A549 (cell line): ENCODE data around the gene EFS. TPM values are rescaled to one million over a fixed set of nuclear protein-coding genes. Genes with fewer than 3 reads are reported as not detected.

Source experiments
- ATAC-seq, 2 experiments: fragments of 200-7000 bp in 1 of 2; fragments of >200 bp in 1 of 2; cut with Nextera tagmentation in 1 of 2; cut with Tn5 transposase in 1 of 2; 3 replicates each; pipeline versions ENCODE4 v1.8.0 to v1.9.1; 2018 to 2020; ENCODE audit warnings: mild to moderate bottlenecking in 1 of 2, moderate library complexity in 1 of 2
- CTCF ChIA-PET: fragments of 300-600 bp; sonication (Branson Sonifier 250); formaldehyde crosslinking; extraction: SDS; loops from one replicate; lab custom pipeline; 2021; ENCODE audit warnings: antibody characterized with exemption, inconsistent platforms; lab: Yijun Ruan, JAX
- POLR2A ChIA-PET: fragments of 350-600 bp; formaldehyde crosslinking; extraction: SDS; loops from one replicate; lab custom pipeline; 2021; ENCODE audit warnings: antibody characterized with exemption, inconsistent platforms; lab: Yijun Ruan, JAX
- DNase-seq, 2 experiments: peaks; one replicate each; pipeline versions ENCODE4 v3.0.0 to v3.0.0-alpha.2; 2011 to 2016; ENCODE audit warnings: low read depth in 1 of 2, low spot score in 1 of 2
- FAIRE-seq: peaks from 2 replicates; lab custom pipeline; 2011; peaks lifted over from hg19 to GRCh38; lab: Jason Lieb, UNC
- H3K27ac ChIP-seq, 2 experiments: fragments of >200 bp; sonication (Bioruptor Twin); formaldehyde crosslinking; 3 replicates each; pipeline ENCODE4 v1.5.1; 2016 to 2017
- H3K4me1 ChIP-seq: fragments of >200 bp; sonication (Bioruptor Twin); formaldehyde crosslinking; 3 replicates; pipeline ENCODE4 v1.6.1; 2016
- H3K4me2 ChIP-seq: fragments of >200 bp; sonication (Bioruptor Twin); formaldehyde crosslinking; 3 replicates; pipeline ENCODE4 v1.6.1; 2016
- H3K4me3 ChIP-seq: fragments of >200 bp; sonication (Bioruptor Twin); formaldehyde crosslinking; 3 replicates; pipeline ENCODE4 v1.5.1; 2016
- H3K9me3 ChIP-seq: fragments of >200 bp; sonication (Bioruptor Twin); formaldehyde crosslinking; 3 replicates; pipeline ENCODE4 v1.6.1; 2016
- CBX2 ChIP-seq: fragments of 200-600 bp; sonication (generic); IDR thresholded peaks from 2 replicates; pipeline ENCODE4 v1.6.1; 2016; ENCODE audit warnings: low read depth, mild to moderate bottlenecking, borderline replicate concordance
- CHD4 ChIP-seq: fragments of 200-600 bp; sonication (generic); IDR thresholded peaks from 2 replicates; pipeline ENCODE4 v1.6.1; 2016; ENCODE audit warnings: antibody characterized with exemption, mild to moderate bottlenecking, borderline replicate concordance
- ELK1 ChIP-seq: fragments of 150-350 bp; IDR thresholded peaks from 2 replicates; pipeline ENCODE4 v1.6.1; 2014; ENCODE audit warnings: low read depth, mild to moderate bottlenecking, low read length
- HMGXB4 ChIP-seq: fragments of 250-450 bp; sonication (Bioruptor Pico); IDR thresholded peaks from 2 replicates; pipeline ENCODE4 v1.5.0; 2021; ENCODE audit warnings: mild to moderate bottlenecking, moderate library complexity, borderline replicate concordance
- MAZ ChIP-seq: fragments of 150-350 bp; IDR thresholded peaks from 2 replicates; pipeline ENCODE4 v1.6.1; 2014; ENCODE audit warnings: antibody characterized with exemption, low read depth, low read length, borderline replicate concordance
- NFE2L2 ChIP-seq: fragments of 150-350 bp; conservative IDR thresholded peaks from 2 replicates; pipeline ENCODE4 v1.6.1; 2014; ENCODE audit warnings: low read length
- POLR2AphosphoS2 ChIP-seq: conservative IDR thresholded peaks from 2 replicates; pipeline ENCODE4 v1.6.1; 2012; ENCODE audit warnings: low read length, improper control_type of control experiment, inconsistent platforms
- RARB ChIP-seq: fragments of 250-450 bp; sonication (Bioruptor Pico); IDR thresholded peaks from 2 replicates; pipeline ENCODE4 v1.8.0; 2021; ENCODE audit warnings: mild to moderate bottlenecking, moderate library complexity
- RFX5 ChIP-seq: fragments of 450-650 bp; IDR thresholded peaks from 2 replicates; pipeline ENCODE4 v1.7.1; 2014; ENCODE audit warnings: antibody characterized with exemption, mild to moderate bottlenecking, moderate library complexity
- TFCP2L1 ChIP-seq: fragments of 250-450 bp; sonication (Bioruptor Pico); IDR thresholded peaks from 2 replicates; pipeline ENCODE4 v1.5.0; 2021; ENCODE audit warnings: mild to moderate bottlenecking
- TP53 ChIP-seq: fragments of 250-450 bp; sonication (Bioruptor Pico); IDR thresholded peaks from 2 replicates; pipeline ENCODE4 v1.5.0; 2021; ENCODE audit warnings: mild to moderate bottlenecking, moderate library complexity
- ZNF302 ChIP-seq: fragments of 250-450 bp; sonication (Bioruptor Pico); IDR thresholded peaks from 2 replicates; pipeline ENCODE4 v1.9.0; 2021; ENCODE audit warnings: inconsistent platforms, mild to moderate bottlenecking, moderate library complexity
- WGBS: methylation state at CpG from one replicate; pipeline ENCODE4 v1.1.6; 2017; ENCODE audit errors: missing lambda C conversion rate; 5-methylcytosine and 5-hydroxymethylcytosine counted together
- polyA plus RNA-seq, 4 experiments: library from polyadenylated mRNA; depleted of rRNA in 3 of 4; stranded (reverse); fragments of >200 nt; fragmentation: RNase III in 1 of 4; extraction: RNeasy Plus Mini Kit Qiagen cat#74134 plus additional on column Dnase treatment in 1 of 4; gene quantifications; 2 replicates in 3 of 4; 3 replicates in 1 of 4; pipeline ENCODE4 v1.2.3, GENCODE V29; 2011 to 2017
- TF ChIP-seq, protein P1 (sequence below): IDR thresholded peaks from 2 replicates; pipeline ENCODE4 v1.6.1; 2012; ENCODE audit warnings: low read depth, borderline replicate concordance

Gene EFS
- polyA plus RNA-seq, 2 of the 4 experiments (the other 2 are of a cell fraction), result not detected

GRCh38 chr14:23411563-23412525 is 46.9 kb upstream of the EFS start:
- H3K4me3 ChIP-seq, result no peak overlapping the region
- ATAC-seq (no peak), FAIRE-seq (no peak), DNase-seq (no peak)
- 49% methylated on average over 13 of the region's 14 CpGs for WGBS
- no peak overlapping the region for H3K27ac ChIP-seq
- H3K4me2 ChIP-seq, result no peak overlapping the region
- no peaks in the 10 kb centered on the region for H3K9me3 ChIP-seq
- CTCF ChIA-PET, result interaction anchor here (0.8 to 1.2 kb wide), 3 partner anchors 27 to 117 kb away, joined by 3 to 6 read pairs (median 3); no protein-coding TSS in a partner anchor
- POLR2A ChIA-PET, result no interaction called here
- TF ChIP-seq RFX5, result no peak
- TF ChIP-seq RARB (CRISPR knock-in tag), result no peak
- no peak for TF ChIP-seq MAZ
- TF ChIP-seq CBX2, result no peak
- TF ChIP-seq HMGXB4 (CRISPR knock-in tag), result no peak
- H3K4me1 ChIP-seq, result no peaks in the 10 kb centered on the region

- TF ChIP-seq CHD4 (no peak), NFE2L2 (no peak), HMGXB4 (CRISPR knock-in tag) (no peak), ELK1 (no peak), TFCP2L1 (no peak), TP53 (CRISPR knock-in tag) (no peak)
- TF ChIP-seq, protein P1, sequence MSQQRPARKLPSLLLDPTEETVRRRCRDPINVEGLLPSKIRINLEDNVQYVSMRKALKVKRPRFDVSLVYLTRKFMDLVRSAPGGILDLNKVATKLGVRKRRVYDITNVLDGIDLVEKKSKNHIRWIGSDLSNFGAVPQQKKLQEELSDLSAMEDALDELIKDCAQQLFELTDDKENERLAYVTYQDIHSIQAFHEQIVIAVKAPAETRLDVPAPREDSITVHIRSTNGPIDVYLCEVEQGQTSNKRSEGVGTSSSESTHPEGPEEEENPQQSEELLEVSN, result no peak
- TF ChIP-seq, all 56 proteins: peak for 0
- no peak overlapping the region for H3K4me2 ChIP-seq
- H3K27ac ChIP-seq, result no peak overlapping the region
- H3K4me1 ChIP-seq, result no peaks in the 10 kb centered on the region
- CTCF ChIA-PET, result no interaction called here
- ATAC-seq (no peak), DNase-seq (no peak), FAIRE-seq (no peak)
- H3K4me3 ChIP-seq, result no peak overlapping the region
- H3K9me3 ChIP-seq, result no peaks in the 10 kb centered on the region
- WGBS, result 35% methylated on average over 12 of the region's 14 CpGs
- POLR2A ChIA-PET, result no interaction called here
Measured at GRCh38 chr14:23409966-23410635, 45.1 kb upstream of the EFS start.

GRCh38 chr14:23409475-23409874 is 44.5 kb upstream of the EFS start:
- no peak overlapping the region for H3K4me3 ChIP-seq
- ChIA-PET CTCF (no interaction called here), POLR2A (no interaction called here)
- no peak overlapping the region for H3K27ac ChIP-seq
- no peak for DNase-seq
- ATAC-seq, result no peak
- H3K9me3 ChIP-seq, result no peaks in the 10 kb centered on the region
- 59% methylated on average over 1 of the region's 2 CpGs for WGBS
- FAIRE-seq, result no peak
- no peaks in the 10 kb centered on the region for H3K4me1 ChIP-seq
- H3K4me2 ChIP-seq, result no peak overlapping the region
- TF ChIP-seq POLR2AphosphoS2 (no peak), ZNF302 (no peak), HMGXB4 (CRISPR knock-in tag) (no peak)
